Lung (tissue), 13 donors: ENCODE data around the gene NPW. TPM values are rescaled to one million over a fixed set of nuclear protein-coding genes. Genes with fewer than 3 reads are reported as not detected.

Experiments
- ATAC-seq: fragments of 200-7000 bp; cut with Tn5 transposase; one replicate; pipeline ENCODE4 v1.9.1; 2020; ENCODE audit warnings: moderate number of reproducible peaks; ENCODE audit not compliant: insufficient read depth, low FRiP score
- DNase-seq, 3 donors: peaks; one replicate each; pipeline ENCODE4 v3.0.0-alpha.2; 2013 to 2017
- H3K27ac ChIP-seq, 2 donors: one replicate each; pipeline ENCODE4 v1.5.1; 2013; ENCODE audit warnings: mild to moderate bottlenecking in 2 of 2, moderate library complexity in 2 of 2, control low read depth in 1 of 2, inconsistent platforms in 1 of 2, low read depth in 1 of 2, low read length in 1 of 2
- H3K27me3 ChIP-seq, 3 donors: one replicate each; pipeline ENCODE4 v1.5.1; 2013; ENCODE audit warnings: low read length in 2 of 3; ENCODE audit not compliant: control insufficient read depth in 3 of 3, insufficient read depth in 3 of 3
- H3K36me3 ChIP-seq, 4 donors: one replicate each; pipeline ENCODE4 v1.5.1; 2013; ENCODE audit warnings: low read length in 4 of 4, mild to moderate bottlenecking in 1 of 4, moderate library complexity in 1 of 4; ENCODE audit not compliant: control insufficient read depth in 4 of 4, insufficient read depth in 4 of 4
- H3K4me1 ChIP-seq, 5 donors: one replicate each; pipeline ENCODE4 v1.5.1; 2013; ENCODE audit warnings: low read length in 5 of 5, mild to moderate bottlenecking in 2 of 5, moderate library complexity in 1 of 5; ENCODE audit not compliant: control insufficient read depth in 5 of 5, insufficient read depth in 5 of 5
- H3K4me3 ChIP-seq: one replicate; pipeline ENCODE4 v1.5.1; 2013; ENCODE audit warnings: mild to moderate bottlenecking, control low read depth, moderate library complexity
- H3K9ac ChIP-seq, 2 donors: one replicate each; pipeline ENCODE4 v1.5.1; 2013; ENCODE audit warnings: low read length in 2 of 2, control low read depth in 1 of 2; ENCODE audit not compliant: insufficient read depth in 1 of 2
- H3K9me3 ChIP-seq, 4 donors: one replicate each; pipeline ENCODE4 v1.5.1; 2013; ENCODE audit warnings: low read length in 3 of 4, mild to moderate bottlenecking in 1 of 4, moderate library complexity in 1 of 4; ENCODE audit not compliant: control insufficient read depth in 4 of 4, insufficient read depth in 3 of 4
- WGBS, 2 donors: extraction: QIAGEN DNeasy Blood & Tissue Kit; methylation state at CpG; one replicate each; pipeline ENCODE4 v1.1.7; 2013; 5-methylcytosine and 5-hydroxymethylcytosine counted together
- polyA plus RNA-seq, 2 donors: library from polyadenylated mRNA; stranded (reverse); fragments of 200-250 nt; gene quantifications; one replicate each; pipeline ENCODE4 v1.2.1, GENCODE V29; 2013
- small RNA-seq: library from RNA; depleted of rRNA; stranded (forward); fragments of <200 nt; gene quantifications from one replicate; pipeline ENCODE3, GENCODE V24; 2014; ENCODE audit warnings: low replicate concordance
- total RNA-seq, 2 donors: library from RNA; depleted of rRNA in 1 of 2; stranded (reverse); fragments of >200 nt in 1 of 2; gene quantifications; one replicate each; pipeline ENCODE4 v1.2.1, GENCODE V29; 2014 to 2021
- TF ChIP-seq, protein P1 (sequence below): IDR thresholded peaks from 2 replicates; pipeline ENCODE4 v1.5.1; 2012; ENCODE audit warnings: mild to moderate bottlenecking; ENCODE audit errors: control extremely low read depth, extremely low read depth
- donor health status: control.
- donor health status: control.
- donor health status: Bipolar disorder and iron deficiency.
- donor health status: healthy.
- donor health status: DM: yes; HTN: yes; CAD: no.

The NPW gene
- total and polyA plus RNA-seq, 4 donors, result 0.12 to 1.3 (median 0.53) TPM

DNA sequence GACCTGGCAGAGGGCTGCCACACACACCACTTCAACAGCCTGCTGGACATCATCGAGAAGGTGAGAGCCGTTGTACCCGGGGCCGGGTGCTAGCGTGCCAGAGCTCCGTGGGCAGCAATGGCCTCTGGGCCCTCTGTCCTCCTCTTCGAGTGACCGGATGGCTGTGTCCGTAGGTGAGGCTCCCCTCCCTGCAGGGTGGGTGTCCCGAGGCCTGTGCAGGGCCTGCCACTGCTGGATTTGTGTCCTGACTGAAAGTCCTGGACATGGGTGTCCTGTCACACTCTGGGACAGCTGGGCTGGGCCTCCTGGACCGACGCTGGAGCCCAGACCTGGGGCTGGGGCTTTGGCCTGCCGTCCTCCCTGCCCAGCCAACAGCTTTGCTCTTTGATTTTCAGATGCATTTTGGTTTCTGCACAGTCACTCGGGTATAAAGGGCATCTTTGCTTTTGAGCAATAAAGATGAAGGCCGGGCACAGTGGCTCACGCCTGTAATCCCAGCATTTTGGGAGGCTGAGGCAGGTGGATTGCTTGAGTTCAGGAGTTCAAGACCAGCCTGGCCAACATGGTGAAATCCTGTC, 44.9 kb downstream of the NPW start:
- Histone ChIP-seq H3K9ac (no peak overlapping the region), H3K9me3 (no peaks in the 10 kb centered on the region), H3K27me3 (no peaks in the 10 kb centered on the region), H3K27ac (no peak overlapping the region), H3K4me3 (no peak overlapping the region), H3K36me3 (peaks cover 7 to 66% (median 36%) of the 10 kb centered on the region in 4 donors), H3K4me1 (no peaks in the 10 kb centered on the region)
- WGBS, 2 donors, result 94 to 96% methylated on average over 16 of the region's 16 CpGs
- DNase-seq (no peak), ATAC-seq (no peak)
- TF ChIP-seq, protein P1, sequence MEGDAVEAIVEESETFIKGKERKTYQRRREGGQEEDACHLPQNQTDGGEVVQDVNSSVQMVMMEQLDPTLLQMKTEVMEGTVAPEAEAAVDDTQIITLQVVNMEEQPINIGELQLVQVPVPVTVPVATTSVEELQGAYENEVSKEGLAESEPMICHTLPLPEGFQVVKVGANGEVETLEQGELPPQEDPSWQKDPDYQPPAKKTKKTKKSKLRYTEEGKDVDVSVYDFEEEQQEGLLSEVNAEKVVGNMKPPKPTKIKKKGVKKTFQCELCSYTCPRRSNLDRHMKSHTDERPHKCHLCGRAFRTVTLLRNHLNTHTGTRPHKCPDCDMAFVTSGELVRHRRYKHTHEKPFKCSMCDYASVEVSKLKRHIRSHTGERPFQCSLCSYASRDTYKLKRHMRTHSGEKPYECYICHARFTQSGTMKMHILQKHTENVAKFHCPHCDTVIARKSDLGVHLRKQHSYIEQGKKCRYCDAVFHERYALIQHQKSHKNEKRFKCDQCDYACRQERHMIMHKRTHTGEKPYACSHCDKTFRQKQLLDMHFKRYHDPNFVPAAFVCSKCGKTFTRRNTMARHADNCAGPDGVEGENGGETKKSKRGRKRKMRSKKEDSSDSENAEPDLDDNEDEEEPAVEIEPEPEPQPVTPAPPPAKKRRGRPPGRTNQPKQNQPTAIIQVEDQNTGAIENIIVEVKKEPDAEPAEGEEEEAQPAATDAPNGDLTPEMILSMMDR, result no peak

DNA sequence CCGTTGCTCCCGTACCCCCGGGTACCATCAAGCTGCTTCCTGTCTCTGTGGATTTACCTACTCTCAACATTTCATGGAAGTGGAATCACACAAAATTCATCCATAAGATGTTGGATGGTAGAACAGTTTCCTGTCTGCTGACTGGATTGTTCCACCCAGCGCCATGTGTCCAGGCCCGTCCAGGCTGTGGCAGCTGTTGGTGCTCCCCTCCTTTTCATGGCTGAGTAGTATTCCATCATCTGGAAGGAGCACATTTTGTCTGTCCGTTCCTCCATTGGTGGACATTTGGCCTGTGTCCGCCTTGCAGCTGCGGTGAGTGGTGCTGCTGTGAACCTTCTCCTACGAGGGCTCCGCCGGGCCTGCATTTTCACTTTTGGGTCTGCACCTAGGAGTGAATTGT, 46.6 kb downstream of the NPW start:
- DNase-seq, result no peak
- no peaks in the 10 kb centered on the region for H3K9me3 ChIP-seq
- TF ChIP-seq, protein P1, result no peak
- peaks cover 10 to 63% (median 28%) of the 10 kb centered on the region in 4 donors for H3K36me3 ChIP-seq
- H3K4me1 ChIP-seq, result no peaks in the 10 kb centered on the region
- no peak overlapping the region for H3K4me3 ChIP-seq
- no peak for ATAC-seq
- 97 to 98% methylated on average over 11 of the region's 11 CpGs for WGBS, 2 donors
- H3K9ac ChIP-seq, result no peak overlapping the region
- no peaks in the 10 kb centered on the region for H3K27me3 ChIP-seq
- no peak overlapping the region for H3K27ac ChIP-seq

Small RNA genes lying within 50 kb of the gene (small RNA-seq; reads per million reads assigned to genes)
- gene AC005363.2 (0.10 reads per million), gene RN7SL219P (not detected)

Other genes with a start within 250 kb of the NPW start
Only the 30 nearest of the 34 such genes appear.
- gene SPSB3, start 237.2 kb upstream of the NPW start, total RNA-seq, result 10 to 100 TPM; 39.8 to 55.3 TPM
- 10 to 100 TPM; 46.5 to 76.1 TPM for gene SPSB3, start 237.2 kb upstream of the NPW start, polyA plus RNA-seq
- gene NUBP2, start 236.8 kb upstream of the NPW start, total RNA-seq, result 10 to 100 TPM; 38.9 to 64.2 TPM
- 10 to 100 TPM; 67.1 to 70.2 TPM for gene NUBP2, start 236.8 kb upstream of the NPW start, polyA plus RNA-seq
- 1 to 10 TPM; 1.4 to 4.4 TPM for gene IGFALS, start 226.1 kb upstream of the NPW start, total RNA-seq
- 1 to 10 TPM; 1.2 to 1.7 TPM for gene IGFALS, start 226.1 kb upstream of the NPW start, polyA plus RNA-seq
- gene HAGH, start 193.0 kb upstream of the NPW start, total RNA-seq, result 10 to 100 TPM; 51.2 to 69.3 TPM
- gene HAGH, start 193.0 kb upstream of the NPW start, polyA plus RNA-seq, result 10 to 100 TPM; 91.2 to 99.7 TPM
- gene FAHD1, start 192.6 kb upstream of the NPW start, total RNA-seq, result 10 to 100 TPM; 24.5 to 26.8 TPM
- gene FAHD1, start 192.6 kb upstream of the NPW start, polyA plus RNA-seq, result 10 to 100 TPM; 17.2 to 32.1 TPM
- under 1 TPM in 1 of 2 donors, not detected in 1; 0.21 TPM for gene MEIOB, start 147.6 kb upstream of the NPW start, total RNA-seq
- under 1 TPM in 1 of 2 donors, not detected in 1; 0.28 TPM for gene MEIOB, start 147.6 kb upstream of the NPW start, polyA plus RNA-seq
- 1 to 10 TPM in 1 of 2 donors, under 1 TPM in 1; 0.40 to 5.9 TPM for gene HS3ST6, start 101.4 kb upstream of the NPW start, total RNA-seq
- 1 to 10 TPM in 1 of 2 donors, under 1 TPM in 1; 0.71 to 2.1 TPM for gene HS3ST6, start 101.4 kb upstream of the NPW start, polyA plus RNA-seq
- 10 to 100 TPM; 11.1 to 52.1 TPM for gene MSRB1, start 76.6 kb upstream of the NPW start, total RNA-seq
- gene MSRB1, start 76.6 kb upstream of the NPW start, polyA plus RNA-seq, result 100 to 1,000 TPM in 1 of 2 donors, 10 to 100 TPM in 1; 50.2 to 164 TPM
- not detected for gene RPL3L, start 65.1 kb upstream of the NPW start, total RNA-seq
- under 1 TPM; 0.01 to 0.04 TPM for gene RPL3L, start 65.1 kb upstream of the NPW start, polyA plus RNA-seq
- gene NDUFB10, start 60.2 kb upstream of the NPW start, total RNA-seq, result 100 to 1,000 TPM; 107 to 124 TPM
- 100 to 1,000 TPM; 139 to 187 TPM for gene NDUFB10, start 60.2 kb upstream of the NPW start, polyA plus RNA-seq
- 1,000 to 10,000 TPM; 1,331 to 2,412 TPM for gene RPS2, start 55.0 kb upstream of the NPW start, total RNA-seq
- 1,000 to 10,000 TPM; 3,147 to 5,214 TPM for gene RPS2, start 55.0 kb upstream of the NPW start, polyA plus RNA-seq
- not detected for gene RNF151, start 52.9 kb upstream of the NPW start, total RNA-seq
- under 1 TPM in 1 of 2 donors, not detected in 1; 0.15 TPM for gene RNF151, start 52.9 kb upstream of the NPW start, polyA plus RNA-seq
- 10 to 100 TPM; 23.9 to 35.4 TPM for gene TBL3, start 47.7 kb upstream of the NPW start, total RNA-seq
- gene TBL3, start 47.7 kb upstream of the NPW start, polyA plus RNA-seq, result 10 to 100 TPM; 52.8 to 58.8 TPM
- gene NOXO1, start 38.3 kb upstream of the NPW start, total RNA-seq, result 1 to 10 TPM in 1 of 2 donors, under 1 TPM in 1; 0.28 to 4.5 TPM
- gene NOXO1, start 38.3 kb upstream of the NPW start, polyA plus RNA-seq, result 1 to 10 TPM; 2.0 to 7.3 TPM
- gene GFER, start 35.6 kb upstream of the NPW start, total RNA-seq, result 10 to 100 TPM in 1 of 2 donors, 1 to 10 TPM in 1; 7.4 to 32.6 TPM
- gene GFER, start 35.6 kb upstream of the NPW start, polyA plus RNA-seq, result 10 to 100 TPM; 18.6 to 63.5 TPM
- under 1 TPM; 0.40 to 0.46 TPM for gene SYNGR3, start 29.8 kb upstream of the NPW start, total RNA-seq
- under 1 TPM; 0.10 to 0.69 TPM for gene SYNGR3, start 29.8 kb upstream of the NPW start, polyA plus RNA-seq
- 10 to 100 TPM; 13.9 to 49.8 TPM for gene ZNF598, start 10.0 kb upstream of the NPW start, total RNA-seq
- 10 to 100 TPM; 29.1 to 42.8 TPM for gene ZNF598, start 10.0 kb upstream of the NPW start, polyA plus RNA-seq
- 100 to 1,000 TPM; 142 to 468 TPM for gene NHERF2, start 7.1 kb downstream of the NPW start, total RNA-seq
- 100 to 1,000 TPM; 192 to 297 TPM for gene NHERF2, start 7.1 kb downstream of the NPW start, polyA plus RNA-seq
- 10 to 100 TPM; 19.3 to 37.8 TPM for gene NTHL1, start 28.0 kb downstream of the NPW start, total RNA-seq
- gene NTHL1, start 28.0 kb downstream of the NPW start, polyA plus RNA-seq, result 10 to 100 TPM; 20.4 to 43.5 TPM
- gene TSC2, start 28.2 kb downstream of the NPW start, total RNA-seq, result 100 to 1,000 TPM in 1 of 2 donors, 10 to 100 TPM in 1; 93.4 to 146 TPM
- 10 to 100 TPM; 36.5 to 51.9 TPM for gene TSC2, start 28.2 kb downstream of the NPW start, polyA plus RNA-seq
- gene PKD1, start 116.1 kb downstream of the NPW start, total RNA-seq, result 100 to 1,000 TPM in 1 of 2 donors, 10 to 100 TPM in 1; 82.9 to 128 TPM
- 10 to 100 TPM; 39.1 to 46.3 TPM for gene PKD1, start 116.1 kb downstream of the NPW start, polyA plus RNA-seq
- gene RAB26, start 128.8 kb downstream of the NPW start, total RNA-seq, result under 1 TPM; 0.48 to 0.95 TPM
- 1 to 10 TPM in 1 of 2 donors, under 1 TPM in 1; 0.30 to 1.0 TPM for gene RAB26, start 128.8 kb downstream of the NPW start, polyA plus RNA-seq
- gene TRAF7, start 136.0 kb downstream of the NPW start, total RNA-seq, result 10 to 100 TPM; 33.4 to 74.2 TPM
- 10 to 100 TPM; 44.8 to 51.9 TPM for gene TRAF7, start 136.0 kb downstream of the NPW start, polyA plus RNA-seq
- under 1 TPM; 0.09 TPM for gene CASKIN1, start 176.8 kb downstream of the NPW start, total RNA-seq
- under 1 TPM; 0.15 to 0.35 TPM for gene CASKIN1, start 176.8 kb downstream of the NPW start, polyA plus RNA-seq
- 10 to 100 TPM; 17.2 to 42.6 TPM for gene MLST8, start 185.7 kb downstream of the NPW start, total RNA-seq
- gene MLST8, start 185.7 kb downstream of the NPW start, polyA plus RNA-seq, result 10 to 100 TPM; 39.7 to 48.9 TPM
- 1 to 10 TPM; 2.1 to 9.2 TPM for gene BRICD5, start 191.1 kb downstream of the NPW start, total RNA-seq
- 10 to 100 TPM in 1 of 2 donors, 1 to 10 TPM in 1; 9.4 to 13.5 TPM for gene BRICD5, start 191.1 kb downstream of the NPW start, polyA plus RNA-seq
- 10 to 100 TPM in 1 of 2 donors, 1 to 10 TPM in 1; 3.8 to 20.9 TPM for gene PGP, start 195.1 kb downstream of the NPW start, total RNA-seq
- gene PGP, start 195.1 kb downstream of the NPW start, polyA plus RNA-seq, result 10 to 100 TPM; 12.5 to 14.9 TPM
- gene E4F1, start 203.8 kb downstream of the NPW start, total RNA-seq, result 10 to 100 TPM; 21.0 to 30.2 TPM
- 10 to 100 TPM; 22.9 to 26.7 TPM for gene E4F1, start 203.8 kb downstream of the NPW start, polyA plus RNA-seq
- gene DNASE1L2, start 216.7 kb downstream of the NPW start, total RNA-seq, result 1 to 10 TPM in 1 of 2 donors, under 1 TPM in 1; 0.65 to 1.0 TPM
- under 1 TPM; 0.69 to 0.71 TPM for gene DNASE1L2, start 216.7 kb downstream of the NPW start, polyA plus RNA-seq
- 10 to 100 TPM; 35.0 to 71.9 TPM for gene ECI1, start 231.8 kb downstream of the NPW start, total RNA-seq
- 10 to 100 TPM; 55.2 to 87.1 TPM for gene ECI1, start 231.8 kb downstream of the NPW start, polyA plus RNA-seq